Astrocyte of the spinal cord (primary cell): Measurements from ENCODE around the gene RIPOR3.

Experiments
- DNase-seq: peaks from one replicate; pipeline ENCODE4 v3.0.0; 2011; ENCODE audit warnings: low read depth, low spot score
- H3K4me3 ChIP-seq: 2 replicates; pipeline ENCODE4 v1.5.1; 2011; ENCODE audit warnings: low read depth, mild to moderate bottlenecking, low read length, moderate library complexity
- CTCF ChIP-seq: IDR thresholded peaks from 2 replicates; pipeline ENCODE4 v1.5.1; 2012; ENCODE audit warnings: low read depth, mild to moderate bottlenecking, low read length, inconsistent platforms
- in situ Hi-C: cut with HindIII; loops from 2 replicates; pipeline ENCODE4 v1.10.0; 2017; ENCODE audit warnings: low sequenced_read_pairs

RIPOR3 gene

GRCh38 chr20:50588034-50588736, 103.2 kb downstream of the RIPOR3 start:
- peak; percentile 97 for TF ChIP-seq CTCF
- in situ Hi-C loops = no loop called here
- H3K4me3 ChIP-seq = no peak overlapping the region
- peak; percentile 62 for DNase-seq

- in situ Hi-C loops = no loop called here
- no peak for DNase-seq
- H3K4me3 ChIP-seq = no peak overlapping the region
- no peak for TF ChIP-seq CTCF
Measured at GRCh38 chr20:50587291-50587961, 103.9 kb downstream of the RIPOR3 start.

GRCh38 chr20:50586531-50587232, 104.7 kb downstream of the RIPOR3 start:
- H3K4me3 ChIP-seq = no peak overlapping the region
- in situ Hi-C loops = no loop called here
- DNase-seq = no peak
- TF ChIP-seq CTCF = no peak

- in situ Hi-C loops = no loop called here
- TF ChIP-seq CTCF = no peak
- no peak overlapping the region for H3K4me3 ChIP-seq
- DNase-seq = no peak
Measured at GRCh38 chr20:50585678-50586077, 105.7 kb downstream of the RIPOR3 start.

- no peak overlapping the region for H3K4me3 ChIP-seq
- no peak for TF ChIP-seq CTCF
- DNase-seq = no peak
- in situ Hi-C loops = no loop called here
Measured at GRCh38 chr20:50585214-50585613, 106.1 kb downstream of the RIPOR3 start.

- no peak overlapping the region for H3K4me3 ChIP-seq
- in situ Hi-C loops = no loop called here
- DNase-seq = no peak
Measured at GRCh38 chr20:50584687-50585086, 106.7 kb downstream of the RIPOR3 start.

More at GRCh38 chr20:50584687-50585086, 106.7 kb downstream of the RIPOR3 start:
- TF ChIP-seq CTCF = no peak
